Measurements from ENCODE around the gene C1orf105. TPM values are rescaled to one million over a fixed set of nuclear protein-coding genes. Genes with fewer than 3 reads are reported as not detected.

The C1orf105 gene
- total RNA-seq, 1 donor from 2014 or later, result not detected

GRCh38 chr1:172399756-172400721 lies 20.4 kb upstream of the C1orf105 start:
- H3K27me3 ChIP-seq, result no peaks in the 10 kb centered on the region
- H3K4me3 ChIP-seq, result no peak overlapping the region
- H3K9me3 ChIP-seq, result no peaks in the 10 kb centered on the region
- no peak for TF ChIP-seq CTCF (IDR thresholded peaks at IDR 0.05)
- no peak for DNase-seq (ENCODE audit: low spot score in 2 of 2)
- H3K27ac ChIP-seq, result peak overlapping the region; percentile 79 to 87
- peaks cover 3 to 44% of the 10 kb centered on the region in 2 donors for H3K4me1 ChIP-seq
- intact Hi-C loops (cut with DNase I), result loop anchor here (1.0 to 5.0 kb wide), 9 partner anchors 41 to 357 kb away; partner anchors contain the start of genes PIGC and SUCO
- no peaks in the 10 kb centered on the region for H3K36me3 ChIP-seq

DNA sequence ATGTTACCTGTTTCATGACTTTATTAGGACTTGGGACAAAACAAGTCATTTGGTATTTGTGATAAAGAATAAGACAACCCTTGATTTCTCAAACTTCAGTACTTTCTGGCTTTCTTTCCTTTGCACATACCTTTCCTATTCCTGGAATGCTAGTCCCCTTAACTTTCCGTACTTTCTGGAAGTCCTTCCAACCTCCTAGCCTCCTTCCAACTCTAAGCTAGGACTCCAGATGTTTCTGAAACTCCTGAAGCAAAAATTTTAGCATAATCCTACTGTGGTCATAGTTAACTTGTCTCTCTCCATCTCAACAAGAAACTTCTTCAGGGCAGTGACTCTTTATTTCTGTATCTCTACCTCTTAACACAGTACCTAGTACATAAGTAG lies 19.8 kb upstream of the C1orf105 start:
- intact Hi-C loops (cut with DNase I), result loop anchor here (1.0 to 2.0 kb wide), 2 partner anchors 310 to 358 kb away; no protein-coding TSS in a partner anchor
- Histone ChIP-seq H3K27me3 (no peaks in the 10 kb centered on the region), H3K27ac (peak overlapping the region; percentile 79 to 87)

GRCh38 chr1:172401477-172401876 lies 19.0 kb upstream of the C1orf105 start:
- TF ChIP-seq CTCF (IDR thresholded peaks at IDR 0.05), result no peak
- no peaks in the 10 kb centered on the region for H3K9me3 ChIP-seq
- DNase-seq (ENCODE audit: low spot score in 2 of 2), result no peak
- no peak overlapping the region for H3K4me3 ChIP-seq
- no peaks in the 10 kb centered on the region for H3K36me3 ChIP-seq
- H3K27ac ChIP-seq, result peak overlapping the region; percentile 79 to 87
- H3K4me1 ChIP-seq, result peaks cover 3 to 44% of the 10 kb centered on the region in 2 donors
- no peaks in the 10 kb centered on the region for H3K27me3 ChIP-seq
- intact Hi-C loops (cut with DNase I), result loop anchor here (2.0 kb wide), 1 partner anchor 359 kb away; no protein-coding TSS in a partner anchor

More for the DNA sequence above, 19.8 kb upstream of the C1orf105 start:
- DNase-seq (ENCODE audit: low spot score in 2 of 2), result no peak
- Histone ChIP-seq H3K36me3 (no peaks in the 10 kb centered on the region), H3K9me3 (no peaks in the 10 kb centered on the region), H3K4me3 (no peak overlapping the region), H3K4me1 (peaks cover 3 to 44% of the 10 kb centered on the region in 2 donors)
- TF ChIP-seq CTCF (IDR thresholded peaks at IDR 0.05), result no peak

GRCh38 chr1:172401892-172402291 lies 18.6 kb upstream of the C1orf105 start:
- Histone ChIP-seq H3K9me3 (no peaks in the 10 kb centered on the region), H3K4me1 (peaks cover 3 to 44% of the 10 kb centered on the region in 2 donors), H3K27ac (peak overlapping the region; percentile 79 to 87), H3K36me3 (no peaks in the 10 kb centered on the region), H3K27me3 (no peaks in the 10 kb centered on the region), H3K4me3 (no peak overlapping the region)
- intact Hi-C loops (cut with DNase I), result loop anchor here (2.0 kb wide), 1 partner anchor 359 kb away; no protein-coding TSS in a partner anchor
- peak in 1 of 3 experiments; percentile 27 for TF ChIP-seq CTCF (IDR thresholded peaks at IDR 0.05)
- DNase-seq (ENCODE audit: low spot score in 2 of 2), result no peak

DNA sequence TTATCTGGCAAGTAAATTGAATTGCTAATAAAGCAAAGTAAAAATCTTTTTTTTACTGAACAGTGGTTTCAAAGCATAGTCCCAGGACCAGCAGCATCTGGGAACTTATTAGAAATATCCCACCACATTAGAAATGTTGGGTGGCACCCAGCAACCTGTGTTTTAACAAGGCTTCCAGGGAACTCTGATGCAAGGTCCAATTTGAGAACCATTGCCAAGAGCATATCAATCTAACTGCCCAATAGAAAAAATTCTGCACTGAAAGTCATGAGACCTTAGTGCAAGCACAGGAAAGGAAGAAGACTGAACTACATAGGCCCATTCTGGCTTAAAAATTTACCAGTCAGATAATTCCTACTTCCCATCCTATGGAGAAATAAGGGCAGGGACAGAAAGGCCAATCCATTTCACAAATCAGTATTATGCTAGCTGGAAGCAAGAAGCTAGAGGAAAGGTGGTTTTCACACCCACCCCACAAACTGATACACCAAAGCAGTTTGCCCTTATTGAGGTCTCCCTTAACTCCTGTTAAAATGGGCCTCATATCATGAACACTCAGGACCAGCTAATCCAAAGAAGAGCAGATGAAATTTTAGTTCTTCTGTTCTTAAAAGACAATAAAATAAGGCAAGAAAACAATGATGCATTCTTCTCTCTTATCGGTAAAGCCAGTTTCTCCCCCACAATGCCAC lies 17.5 kb upstream of the C1orf105 start:
- DNase-seq (ENCODE audit: low spot score in 2 of 2), result no peak
- Histone ChIP-seq H3K4me1 (peaks cover 3 to 38% of the 10 kb centered on the region in 2 donors), H3K36me3 (no peaks in the 10 kb centered on the region), H3K27ac (no peak overlapping the region), H3K9me3 (no peaks in the 10 kb centered on the region), H3K27me3 (no peaks in the 10 kb centered on the region), H3K4me3 (no peak overlapping the region)
- intact Hi-C loops (cut with DNase I), result no loop called here
- TF ChIP-seq CTCF (IDR thresholded peaks at IDR 0.05), result no peak

Measured in ascending aorta (tissue), 2 donors.